HepG2 (cell line): ENCODE results near the gene DSTN. TPM values are rescaled to one million over a fixed set of nuclear protein-coding genes. Genes with fewer than 3 reads are reported as not detected.

Experiments
- FOXK2 ChIP-seq: fragments of 450-650 bp; IDR thresholded peaks from 2 replicates; pipeline ENCODE4 v1.6.1; 2016
- GFI1 ChIP-seq: sonication (generic); formaldehyde crosslinking; IDR thresholded peaks from 2 replicates; pipeline ENCODE4 v1.5.0; 2020; ENCODE audit warnings: missing genetic modification reagents, mild to moderate bottlenecking, borderline replicate concordance
- HDAC1 ChIP-seq: sonication (generic); formaldehyde crosslinking; IDR thresholded peaks from 2 replicates; pipeline ENCODE4 v1.5.1; 2020; ENCODE audit warnings: mild to moderate bottlenecking, missing genetic modification reagents
- MTF1 ChIP-seq: sonication (generic); formaldehyde crosslinking; IDR thresholded peaks from 2 replicates; pipeline ENCODE4 v1.5.0; 2020; ENCODE audit warnings: missing genetic modification reagents
- MZF1 ChIP-seq: sonication (generic); formaldehyde crosslinking; IDR thresholded peaks from 2 replicates; pipeline ENCODE4 v1.8.1; 2023; ENCODE audit warnings: mild to moderate bottlenecking, missing genetic modification reagents, borderline replicate concordance
- SSRP1 ChIP-seq: IDR thresholded peaks from 2 replicates; pipeline ENCODE4 v1.6.1; 2016; ENCODE audit warnings: control low read depth
- ZFP1 ChIP-seq: IDR thresholded peaks from 2 replicates; pipeline ENCODE4 v1.6.1; 2016
- ZNF577 ChIP-seq: sonication (generic); formaldehyde crosslinking; IDR thresholded peaks from 2 replicates; pipeline ENCODE4 v1.4.0; 2020; ENCODE audit warnings: mild to moderate bottlenecking, low read depth, missing genetic modification reagents, borderline replicate concordance
- ZNF713 ChIP-seq: sonication (generic); formaldehyde crosslinking; IDR thresholded peaks from 2 replicates; pipeline ENCODE4 v1.4.0; 2020; ENCODE audit warnings: mild to moderate bottlenecking, missing genetic modification reagents
- polyA plus RNA-seq, 8 experiments: library from polyadenylated mRNA; depleted of rRNA in 3 of 8; stranded (reverse) in 7 of 8; unstranded in 1 of 8; fragments of >200 nt; fragmentation: Illumina TruSeq in 4 of 8; extraction: Trizol in 4 of 8; gene quantifications; 2 replicates each; pipeline versions ENCODE4 v1.2.1 to v1.2.3, GENCODE V29; 2011 to 2016; ENCODE audit warnings: low read depth in 4 of 8, missing spikeins in 1 of 8, mixed read lengths in 1 of 8; ENCODE audit not compliant: insufficient read depth in 1 of 8
- total RNA-seq, 5 experiments: library from RNA; depleted of rRNA; stranded (reverse); fragments of >200 nt; fragmentation: Illumina TruSeq; extraction: Trizol; gene quantifications; 2 replicates each; pipeline ENCODE4 v1.2.3, GENCODE V29; 2016; ENCODE audit warnings: low read depth in 1 of 5
- TF ChIP-seq, protein P1 (sequence below): sonication (generic); formaldehyde crosslinking; IDR thresholded peaks from 2 replicates; pipeline ENCODE4 v1.5.1; 2020; ENCODE audit warnings: mild to moderate bottlenecking, missing genetic modification reagents, borderline replicate concordance
- TF ChIP-seq, protein P2 (sequence below): sonication (generic); formaldehyde crosslinking; IDR thresholded peaks from 2 replicates; pipeline ENCODE4 v1.8.0; 2022; ENCODE audit warnings: missing genetic modification reagents, mild to moderate bottlenecking, inconsistent platforms, borderline replicate concordance
- TF ChIP-seq, protein P3 (sequence below): sonication (generic); formaldehyde crosslinking; IDR thresholded peaks from 2 replicates; pipeline ENCODE4 v1.4.0; 2020; ENCODE audit warnings: missing genetic modification reagents, low read depth, mild to moderate bottlenecking, borderline replicate concordance
- TF ChIP-seq, protein P4 (sequence below): sonication (generic); formaldehyde crosslinking; IDR thresholded peaks from 2 replicates; pipeline ENCODE4 v1.4.0; 2020; ENCODE audit warnings: missing genetic modification reagents
- TF ChIP-seq, protein P5 (sequence below): sonication (generic); formaldehyde crosslinking; conservative IDR thresholded peaks from 2 replicates; pipeline ENCODE4 v1.5.0; 2020; ENCODE audit warnings: missing genetic modification reagents
- TF ChIP-seq, protein P6 (sequence below): sonication (generic); formaldehyde crosslinking; IDR thresholded peaks from 2 replicates; pipeline ENCODE4 v1.8.1; 2023; ENCODE audit warnings: missing genetic modification reagents, mild to moderate bottlenecking, borderline replicate concordance
- TF ChIP-seq, protein P7 (sequence below): IDR thresholded peaks from 2 replicates; pipeline ENCODE4 v1.6.1; 2016

DSTN gene
- total and polyA plus RNA-seq, 2 of the 13 experiments (the other 11 are each of a cell fraction or from before 2014, with no cell fraction given) = 27.6 to 106 TPM

DNA sequence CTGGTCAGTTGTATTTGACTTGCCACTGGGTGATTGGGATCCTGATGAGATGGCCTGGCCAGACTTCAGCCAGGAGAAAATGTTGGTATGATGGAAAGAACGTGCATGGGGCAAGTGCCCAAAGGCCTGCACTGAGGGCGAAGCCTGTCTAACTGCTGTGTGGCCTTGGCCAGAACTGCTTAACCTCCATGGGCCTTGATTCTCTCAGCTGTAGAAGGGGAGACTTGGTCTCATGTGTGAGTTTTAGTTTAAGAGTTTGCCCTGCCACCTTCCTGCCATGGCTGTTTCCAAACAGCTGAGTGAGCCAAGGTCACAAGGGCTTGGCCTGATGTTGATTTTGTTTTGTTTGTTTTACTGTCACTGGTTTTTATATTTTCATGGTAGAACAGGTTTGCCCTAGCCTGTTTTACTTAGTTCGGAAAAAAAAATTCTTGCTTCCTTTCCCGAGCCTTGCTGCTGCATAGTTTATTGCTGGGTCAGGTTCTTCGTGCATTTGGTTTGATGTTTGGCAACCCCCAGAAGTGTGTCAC is 35.3 kb downstream of the DSTN start (continued):
- TF ChIP-seq, protein P1, sequence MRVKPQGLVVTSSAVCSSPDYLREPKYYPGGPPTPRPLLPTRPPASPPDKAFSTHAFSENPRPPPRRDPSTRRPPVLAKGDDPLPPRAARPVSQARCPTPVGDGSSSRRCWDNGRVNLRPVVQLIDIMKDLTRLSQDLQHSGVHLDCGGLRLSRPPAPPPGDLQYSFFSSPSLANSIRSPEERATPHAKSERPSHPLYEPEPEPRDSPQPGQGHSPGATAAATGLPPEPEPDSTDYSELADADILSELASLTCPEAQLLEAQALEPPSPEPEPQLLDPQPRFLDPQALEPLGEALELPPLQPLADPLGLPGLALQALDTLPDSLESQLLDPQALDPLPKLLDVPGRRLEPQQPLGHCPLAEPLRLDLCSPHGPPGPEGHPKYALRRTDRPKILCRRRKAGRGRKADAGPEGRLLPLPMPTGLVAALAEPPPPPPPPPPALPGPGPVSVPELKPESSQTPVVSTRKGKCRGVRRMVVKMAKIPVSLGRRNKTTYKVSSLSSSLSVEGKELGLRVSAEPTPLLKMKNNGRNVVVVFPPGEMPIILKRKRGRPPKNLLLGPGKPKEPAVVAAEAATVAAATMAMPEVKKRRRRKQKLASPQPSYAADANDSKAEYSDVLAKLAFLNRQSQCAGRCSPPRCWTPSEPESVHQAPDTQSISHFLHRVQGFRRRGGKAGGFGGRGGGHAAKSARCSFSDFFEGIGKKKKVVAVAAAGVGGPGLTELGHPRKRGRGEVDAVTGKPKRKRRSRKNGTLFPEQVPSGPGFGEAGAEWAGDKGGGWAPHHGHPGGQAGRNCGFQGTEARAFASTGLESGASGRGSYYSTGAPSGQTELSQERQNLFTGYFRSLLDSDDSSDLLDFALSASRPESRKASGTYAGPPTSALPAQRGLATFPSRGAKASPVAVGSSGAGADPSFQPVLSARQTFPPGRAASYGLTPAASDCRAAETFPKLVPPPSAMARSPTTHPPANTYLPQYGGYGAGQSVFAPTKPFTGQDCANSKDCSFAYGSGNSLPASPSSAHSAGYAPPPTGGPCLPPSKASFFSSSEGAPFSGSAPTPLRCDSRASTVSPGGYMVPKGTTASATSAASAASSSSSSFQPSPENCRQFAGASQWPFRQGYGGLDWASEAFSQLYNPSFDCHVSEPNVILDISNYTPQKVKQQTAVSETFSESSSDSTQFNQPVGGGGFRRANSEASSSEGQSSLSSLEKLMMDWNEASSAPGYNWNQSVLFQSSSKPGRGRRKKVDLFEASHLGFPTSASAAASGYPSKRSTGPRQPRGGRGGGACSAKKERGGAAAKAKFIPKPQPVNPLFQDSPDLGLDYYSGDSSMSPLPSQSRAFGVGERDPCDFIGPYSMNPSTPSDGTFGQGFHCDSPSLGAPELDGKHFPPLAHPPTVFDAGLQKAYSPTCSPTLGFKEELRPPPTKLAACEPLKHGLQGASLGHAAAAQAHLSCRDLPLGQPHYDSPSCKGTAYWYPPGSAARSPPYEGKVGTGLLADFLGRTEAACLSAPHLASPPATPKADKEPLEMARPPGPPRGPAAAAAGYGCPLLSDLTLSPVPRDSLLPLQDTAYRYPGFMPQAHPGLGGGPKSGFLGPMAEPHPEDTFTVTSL (CRISPR knock-in tag) = peak; percentile 99
- TF ChIP-seq ZNF577 (CRISPR knock-in tag) (no peak), FOXK2 (no peak), GFI1 (CRISPR knock-in tag) (peak; percentile 68; the same call in 1 of the 2 replicates), MTF1 (no peak), SSRP1 (CRISPR knock-in tag) (no peak), ZFP1 (peak; percentile 93), MZF1 (CRISPR knock-in tag) (no peak), ZNF713 (CRISPR knock-in tag) (0 out of 2 replicates have a peak, but pooled peaks have one; percentile 58), HDAC1 (peak; percentile 83)
- TF ChIP-seq, protein P2, sequence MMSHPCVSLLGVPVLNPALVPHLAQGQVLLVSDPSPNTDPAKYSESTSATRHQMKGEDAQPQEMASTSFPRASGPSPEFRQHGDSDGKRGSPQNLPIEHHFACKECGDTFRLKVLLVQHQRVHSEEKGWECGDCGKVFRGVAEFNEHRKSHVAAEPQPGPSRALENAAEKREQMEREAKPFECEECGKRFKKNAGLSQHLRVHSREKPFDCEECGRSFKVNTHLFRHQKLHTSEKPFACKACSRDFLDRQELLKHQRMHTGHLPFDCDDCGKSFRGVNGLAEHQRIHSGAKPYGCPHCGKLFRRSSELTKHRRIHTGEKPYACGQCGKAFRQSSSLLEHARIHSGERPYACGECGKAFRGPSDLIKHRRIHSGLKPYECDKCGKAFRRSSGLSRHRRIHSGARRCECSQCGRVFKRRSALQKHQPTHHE (CRISPR knock-in tag) = no peak
- TF ChIP-seq, protein P3, sequence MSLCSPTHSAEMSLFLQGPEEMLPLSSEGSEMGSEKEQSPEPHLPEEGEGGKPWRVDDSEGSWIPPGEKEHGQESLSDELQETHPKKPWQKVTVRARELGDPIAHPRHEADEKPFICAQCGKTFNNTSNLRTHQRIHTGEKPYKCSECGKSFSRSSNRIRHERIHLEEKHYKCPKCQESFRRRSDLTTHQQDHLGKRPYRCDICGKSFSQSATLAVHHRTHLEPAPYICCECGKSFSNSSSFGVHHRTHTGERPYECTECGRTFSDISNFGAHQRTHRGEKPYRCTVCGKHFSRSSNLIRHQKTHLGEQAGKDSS (CRISPR knock-in tag) = peak; percentile 44; the same call in 1 of the 2 replicates
- TF ChIP-seq, protein P4, sequence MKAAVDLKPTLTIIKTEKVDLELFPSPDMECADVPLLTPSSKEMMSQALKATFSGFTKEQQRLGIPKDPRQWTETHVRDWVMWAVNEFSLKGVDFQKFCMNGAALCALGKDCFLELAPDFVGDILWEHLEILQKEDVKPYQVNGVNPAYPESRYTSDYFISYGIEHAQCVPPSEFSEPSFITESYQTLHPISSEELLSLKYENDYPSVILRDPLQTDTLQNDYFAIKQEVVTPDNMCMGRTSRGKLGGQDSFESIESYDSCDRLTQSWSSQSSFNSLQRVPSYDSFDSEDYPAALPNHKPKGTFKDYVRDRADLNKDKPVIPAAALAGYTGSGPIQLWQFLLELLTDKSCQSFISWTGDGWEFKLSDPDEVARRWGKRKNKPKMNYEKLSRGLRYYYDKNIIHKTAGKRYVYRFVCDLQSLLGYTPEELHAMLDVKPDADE (CRISPR knock-in tag) = no peak
- TF ChIP-seq, protein P5, sequence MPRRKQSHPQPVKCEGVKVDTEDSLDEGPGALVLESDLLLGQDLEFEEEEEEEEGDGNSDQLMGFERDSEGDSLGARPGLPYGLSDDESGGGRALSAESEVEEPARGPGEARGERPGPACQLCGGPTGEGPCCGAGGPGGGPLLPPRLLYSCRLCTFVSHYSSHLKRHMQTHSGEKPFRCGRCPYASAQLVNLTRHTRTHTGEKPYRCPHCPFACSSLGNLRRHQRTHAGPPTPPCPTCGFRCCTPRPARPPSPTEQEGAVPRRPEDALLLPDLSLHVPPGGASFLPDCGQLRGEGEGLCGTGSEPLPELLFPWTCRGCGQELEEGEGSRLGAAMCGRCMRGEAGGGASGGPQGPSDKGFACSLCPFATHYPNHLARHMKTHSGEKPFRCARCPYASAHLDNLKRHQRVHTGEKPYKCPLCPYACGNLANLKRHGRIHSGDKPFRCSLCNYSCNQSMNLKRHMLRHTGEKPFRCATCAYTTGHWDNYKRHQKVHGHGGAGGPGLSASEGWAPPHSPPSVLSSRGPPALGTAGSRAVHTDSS (CRISPR knock-in tag) = no peak
- TF ChIP-seq, protein P6, sequence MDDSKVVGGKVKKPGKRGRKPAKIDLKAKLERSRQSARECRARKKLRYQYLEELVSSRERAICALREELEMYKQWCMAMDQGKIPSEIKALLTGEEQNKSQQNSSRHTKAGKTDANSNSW (CRISPR knock-in tag) = no peak
- TF ChIP-seq, protein P7, sequence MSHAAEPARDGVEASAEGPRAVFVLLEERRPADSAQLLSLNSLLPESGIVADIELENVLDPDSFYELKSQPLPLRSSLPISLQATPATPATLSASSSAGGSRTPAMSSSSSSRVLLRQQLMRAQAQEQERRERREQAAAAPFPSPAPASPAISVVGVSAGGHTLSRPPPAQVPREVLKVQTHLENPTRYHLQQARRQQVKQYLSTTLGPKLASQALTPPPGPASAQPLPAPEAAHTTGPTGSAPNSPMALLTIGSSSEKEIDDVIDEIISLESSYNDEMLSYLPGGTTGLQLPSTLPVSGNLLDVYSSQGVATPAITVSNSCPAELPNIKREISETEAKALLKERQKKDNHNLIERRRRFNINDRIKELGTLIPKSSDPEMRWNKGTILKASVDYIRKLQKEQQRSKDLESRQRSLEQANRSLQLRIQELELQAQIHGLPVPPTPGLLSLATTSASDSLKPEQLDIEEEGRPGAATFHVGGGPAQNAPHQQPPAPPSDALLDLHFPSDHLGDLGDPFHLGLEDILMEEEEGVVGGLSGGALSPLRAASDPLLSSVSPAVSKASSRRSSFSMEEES (CRISPR knock-in tag) = peak; percentile 75; the same call in 1 of the 2 replicates
